Endothelial cell of umbilical vein (primary cell): Measurements from ENCODE around the gene ITPR1. TPM values are rescaled to one million over a fixed set of nuclear protein-coding genes. Genes with fewer than 3 reads are reported as not detected.

Experiments used
- BruUV-seq: library from RNA; stranded (reverse); fragments of 400-500 nt; replicated peaks from 2 replicates; lab custom pipeline; 2021; lab: Mats Ljungman, UMichigan
- CTCF ChIA-PET: fragments of 300-600, 350-600 bp; sonication (Branson Sonifier 250); formaldehyde crosslinking; loops from one replicate; lab custom pipeline; 2021; ENCODE audit warnings: antibody characterized with exemption, inconsistent platforms; lab: Charles Lee
- POLR2A ChIA-PET: fragments of 300-600, 350-600 bp; sonication (Branson Sonifier 250); formaldehyde crosslinking; loops from one replicate; lab custom pipeline; 2021; ENCODE audit warnings: antibody characterized with exemption, inconsistent platforms; lab: Charles Lee
- DNase-seq: peaks from one replicate; pipeline ENCODE4 v3.0.0-alpha.2; 2011; ENCODE audit warnings: low read depth, low spot score
- FAIRE-seq: peaks from 2 replicates; lab custom pipeline; 2011; peaks lifted over from hg19 to GRCh38; lab: Jason Lieb, UNC
- H2AFZ ChIP-seq: 2 replicates; pipeline ENCODE4 v1.6.0; 2012; ENCODE audit warnings: low read depth, low read length, control low read depth, inconsistent platforms
- H3K27ac ChIP-seq: 2 replicates; pipeline ENCODE4 v1.5.1; 2011; ENCODE audit warnings: low read depth, mild to moderate bottlenecking, control low read depth, low read length, moderate library complexity; ENCODE audit not compliant: insufficient read depth
- H3K27me3 ChIP-seq, 2 experiments: 2 replicates each; pipeline versions ENCODE4 v1.6.0 to v1.6.1; 2011; ENCODE audit warnings: low read length in 2 of 2, mixed read lengths in 1 of 2; ENCODE audit not compliant: control insufficient read depth in 2 of 2, insufficient read depth in 2 of 2
- H3K36me3 ChIP-seq, 2 experiments: 2 replicates in 1 of 2; 3 replicates in 1 of 2; pipeline ENCODE4 v1.5.1; 2011; ENCODE audit warnings: low read length in 2 of 2, mild to moderate bottlenecking in 1 of 2, moderate library complexity in 1 of 2; ENCODE audit not compliant: control insufficient read depth in 2 of 2, insufficient read depth in 2 of 2; ENCODE audit errors: extremely low read depth in 1 of 2
- H3K4me1 ChIP-seq: 3 replicates; pipeline ENCODE4 v1.5.1; 2011; ENCODE audit warnings: mild to moderate bottlenecking, low read length; ENCODE audit not compliant: control insufficient read depth, insufficient read depth; ENCODE audit errors: extremely low read depth
- H3K4me2 ChIP-seq: 2 replicates; pipeline ENCODE4 v1.6.1; 2011; ENCODE audit warnings: low read length, control low read depth, mixed read lengths; ENCODE audit not compliant: insufficient read depth
- H3K4me3 ChIP-seq, 3 experiments: fragments of 200-600 bp in 1 of 3; sonication (generic), shearing (Covaris generic) in 1 of 3; replicated peaks in 1 of 3; 2 replicates each; pipeline ENCODE4 v1.5.1; 2011 to 2016; ENCODE audit warnings: control low read depth in 3 of 3, low read length in 3 of 3, mild to moderate bottlenecking in 2 of 3, inconsistent platforms in 1 of 3, low read depth in 1 of 3, moderate library complexity in 1 of 3; ENCODE audit not compliant: insufficient read depth in 1 of 3
- H3K79me2 ChIP-seq: 2 replicates; pipeline ENCODE4 v1.6.0; 2012; ENCODE audit warnings: low read length, inconsistent platforms; ENCODE audit not compliant: control insufficient read depth, insufficient read depth
- H3K9ac ChIP-seq: replicated peaks from 2 replicates; pipeline ENCODE3; 2011; ENCODE audit warnings: low read length, control low read depth; ENCODE audit not compliant: insufficient read depth; ENCODE audit errors: extremely low read depth
- H3K9me1 ChIP-seq: replicated peaks from 3 replicates; pipeline ENCODE4 v1.6.0; 2011; ENCODE audit warnings: mild to moderate bottlenecking, low read length; ENCODE audit not compliant: control insufficient read depth, insufficient read depth; ENCODE audit errors: extremely low read depth
- H3K9me3 ChIP-seq: replicated peaks from 2 replicates; pipeline ENCODE4 v1.5.1; 2012; ENCODE audit warnings: low read length, inconsistent platforms; ENCODE audit not compliant: control insufficient read depth, insufficient read depth
- H4K20me1 ChIP-seq: replicated peaks from 2 replicates; pipeline ENCODE3; 2011; ENCODE audit warnings: mild to moderate bottlenecking, low read length; ENCODE audit not compliant: control insufficient read depth, insufficient read depth; ENCODE audit errors: extremely low read depth
- CTCF ChIP-seq, 2 donors: IDR thresholded peaks; 1 replicate in 1 of 2; 2 replicates in 1 of 2; pipeline ENCODE4 v1.5.1; 2011; ENCODE audit warnings: low read length in 2 of 2, mild to moderate bottlenecking in 2 of 2, moderate library complexity in 2 of 2, control low read depth in 1 of 2, inconsistent platforms in 1 of 2, low read depth in 1 of 2; ENCODE audit not compliant: insufficient read depth in 1 of 2; ENCODE audit errors: extremely low read depth in 1 of 2
- EZH2 ChIP-seq: IDR thresholded peaks from 2 replicates; pipeline ENCODE4 v1.6.1; 2012; ENCODE audit warnings: borderline replicate concordance, low read depth, mild to moderate bottlenecking, moderate library complexity, low read length, inconsistent platforms; ENCODE audit not compliant: severe bottlenecking
- FOS ChIP-seq: IDR thresholded peaks from 2 replicates; pipeline ENCODE4 v1.6.1; 2011; ENCODE audit warnings: mild to moderate bottlenecking, low read length, moderate library complexity, borderline replicate concordance; ENCODE audit not compliant: insufficient read depth
- GATA2 ChIP-seq: IDR thresholded peaks from 2 replicates; pipeline ENCODE4 v1.7.0; 2011; ENCODE audit warnings: low read depth, mild to moderate bottlenecking, moderate library complexity, mixed read lengths, low read length; ENCODE audit not compliant: insufficient read length, insufficient read depth
- JUN ChIP-seq: IDR thresholded peaks from 2 replicates; pipeline ENCODE4 v1.6.1; 2011; ENCODE audit warnings: borderline replicate concordance, low read depth; ENCODE audit not compliant: insufficient read length, insufficient read depth
- MAX ChIP-seq: IDR thresholded peaks from 2 replicates; pipeline ENCODE4 v1.6.1; 2011; ENCODE audit not compliant: insufficient read depth, insufficient read length
- MYC ChIP-seq: IDR thresholded peaks from one replicate; pipeline ENCODE4 v1.6.1; 2011; ENCODE audit warnings: mild to moderate bottlenecking, low read depth, low read length
- POLR2A ChIP-seq: IDR thresholded peaks from 2 replicates; pipeline ENCODE4 v1.6.1; 2012; ENCODE audit warnings: low read depth, mild to moderate bottlenecking, control low read depth, low read length
- POLR2AphosphoS5 ChIP-seq: IDR thresholded peaks from 2 replicates; pipeline ENCODE4 v1.6.1; 2012; ENCODE audit warnings: low read depth, mild to moderate bottlenecking, control low read depth, low read length, moderate library complexity; ENCODE audit not compliant: insufficient read depth
- dilution Hi-C: fragments of 300-500 bp; cut with MboI; formaldehyde crosslinking; loops from one replicate; pipeline ENCODE4 v1.15.0; 2019; ENCODE audit warnings: low sequenced_read_pairs; ENCODE audit not compliant: extremely low pct_ligation_motif_present
- intact Hi-C: fragments of 100-400 bp; cut with micrococcal nuclease; formaldehyde crosslinking; loops from one replicate; pipeline ENCODE4 v1.10.0; 2022
- polyA plus RNA-seq, 4 experiments: library from polyadenylated mRNA; depleted of rRNA in 3 of 4; stranded (reverse) in 3 of 4; unstranded in 1 of 4; fragments of >200 nt; gene quantifications; 2 replicates each; pipeline versions ENCODE4 v1.2.1 to v1.2.3, GENCODE V29; 2011 to 2012; ENCODE audit warnings: missing spikeins in 1 of 4
- total RNA-seq: library from RNA; stranded (reverse); gene quantifications from 2 replicates; pipeline ENCODE4 v1.2.3, GENCODE V29; 2021

ITPR1 gene
- total and polyA plus RNA-seq, 2 donors (not counting 3 experiments of a cell fraction or from before 2014, with no cell fraction given): 5.1 to 16.1 TPM

- no peaks in the 10 kb centered on the region for H3K79me2 ChIP-seq
- H3K27me3 ChIP-seq: no peaks in the 10 kb centered on the region
- H3K27ac ChIP-seq: no peak overlapping the region
- TF ChIP-seq GATA2: no peak
- TF ChIP-seq JUN: no peak
- TF ChIP-seq FOS: no peak
- TF ChIP-seq CTCF (IDR thresholded peaks at IDR 0.05; ENCODE audit: extremely low read depth in 1 of 2, insufficient read depth in 1 of 2, low read depth in 1 of 2, low read length in 2 of 2): no peak
- no peak for TF ChIP-seq MAX
- TF ChIP-seq POLR2AphosphoS5: no peak
- TF ChIP-seq EZH2: no peak
- TF ChIP-seq POLR2A: no peak
- no peak for TF ChIP-seq MYC
- ChIA-PET POLR2A (no interaction called here), CTCF (no interaction called here)
- FAIRE-seq: no peak
- DNase-seq: no peak
- no peaks in the 10 kb centered on the region for H3K4me1 ChIP-seq
- H3K9ac ChIP-seq: no peak overlapping the region
- BruUV-seq: no TSS peak
- intact Hi-C loops (no loop called here), dilution Hi-C loops (no loop called here)
- no peak overlapping the region for H3K4me2 ChIP-seq
- H3K9me3 ChIP-seq: no peaks in the 10 kb centered on the region
- no peak overlapping the region for H3K4me3 ChIP-seq
- H3K9me1 ChIP-seq: no peaks in the 10 kb centered on the region
- no peaks in the 10 kb centered on the region for H3K36me3 ChIP-seq
- no peak overlapping the region for H2AFZ ChIP-seq
- no peaks in the 10 kb centered on the region for H4K20me1 ChIP-seq
These were observed 172.9 kb downstream of the ITPR1 start for GRCh38 chr3:4666071-4666470.
